Measurements from ENCODE around the gene COPS2. TPM values are rescaled to one million over a fixed set of nuclear protein-coding genes. Genes with fewer than 3 reads are reported as not detected.

COPS2 gene
- total and polyA plus RNA-seq, 10 donors = 21.0 to 58.4 (median 47.3) TPM

DNA sequence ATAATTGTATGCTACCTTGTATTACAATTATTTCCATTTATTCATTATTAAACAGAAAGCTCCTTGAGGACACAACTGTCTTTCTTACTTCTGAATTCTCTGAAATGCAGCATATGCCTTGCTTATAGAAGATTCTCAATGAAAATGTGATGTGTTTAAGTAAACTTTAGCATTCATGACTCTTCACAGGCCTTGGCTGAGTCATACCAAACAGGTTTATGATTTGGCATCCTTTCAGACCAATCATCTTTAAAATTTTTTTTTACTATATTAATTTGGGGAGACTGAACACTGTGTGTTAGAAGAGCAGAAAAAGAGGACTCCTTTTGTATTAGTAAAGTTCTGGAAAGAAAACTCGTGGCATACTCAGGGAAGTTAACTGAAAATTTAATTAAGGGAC lies 8.3 kb upstream of the COPS2 start:
- Histone ChIP-seq H3K36me3 (peaks cover 0 to 23% (median 11%) of the 10 kb centered on the region in 6 donors), H3K4me1 (peaks cover 0 to under 1% (median 0%) of the 10 kb centered on the region in 6 donors), H3K27ac (no peak overlapping the region), H3K4me3 (no peak overlapping the region), H3K27me3 (replicated peaks in 1 of 7) (no peaks in the 10 kb centered on the region), H3K9me3 (no peaks in the 10 kb centered on the region)
- no peak for TF ChIP-seq POLR2AphosphoS5 (IDR thresholded peaks at IDR 0.05)
- TF ChIP-seq POLR2A (IDR thresholded peaks at IDR 0.05) = no peak
- TF ChIP-seq, protein P1, sequence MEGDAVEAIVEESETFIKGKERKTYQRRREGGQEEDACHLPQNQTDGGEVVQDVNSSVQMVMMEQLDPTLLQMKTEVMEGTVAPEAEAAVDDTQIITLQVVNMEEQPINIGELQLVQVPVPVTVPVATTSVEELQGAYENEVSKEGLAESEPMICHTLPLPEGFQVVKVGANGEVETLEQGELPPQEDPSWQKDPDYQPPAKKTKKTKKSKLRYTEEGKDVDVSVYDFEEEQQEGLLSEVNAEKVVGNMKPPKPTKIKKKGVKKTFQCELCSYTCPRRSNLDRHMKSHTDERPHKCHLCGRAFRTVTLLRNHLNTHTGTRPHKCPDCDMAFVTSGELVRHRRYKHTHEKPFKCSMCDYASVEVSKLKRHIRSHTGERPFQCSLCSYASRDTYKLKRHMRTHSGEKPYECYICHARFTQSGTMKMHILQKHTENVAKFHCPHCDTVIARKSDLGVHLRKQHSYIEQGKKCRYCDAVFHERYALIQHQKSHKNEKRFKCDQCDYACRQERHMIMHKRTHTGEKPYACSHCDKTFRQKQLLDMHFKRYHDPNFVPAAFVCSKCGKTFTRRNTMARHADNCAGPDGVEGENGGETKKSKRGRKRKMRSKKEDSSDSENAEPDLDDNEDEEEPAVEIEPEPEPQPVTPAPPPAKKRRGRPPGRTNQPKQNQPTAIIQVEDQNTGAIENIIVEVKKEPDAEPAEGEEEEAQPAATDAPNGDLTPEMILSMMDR (IDR thresholded peaks at IDR 0.05 in 8 of 11, conservative IDR thresholded peaks at IDR 0.05 in 3 of 11) = no peak
- DNase-seq = no peak
- intact Hi-C loops (cut with DNase I; ENCODE audit: low total_unique reads) = no loop called here
- WGBS, 5 donors = 84 to 98% (median 93%) methylated on average over 1 of the region's 1 CpG

DNA sequence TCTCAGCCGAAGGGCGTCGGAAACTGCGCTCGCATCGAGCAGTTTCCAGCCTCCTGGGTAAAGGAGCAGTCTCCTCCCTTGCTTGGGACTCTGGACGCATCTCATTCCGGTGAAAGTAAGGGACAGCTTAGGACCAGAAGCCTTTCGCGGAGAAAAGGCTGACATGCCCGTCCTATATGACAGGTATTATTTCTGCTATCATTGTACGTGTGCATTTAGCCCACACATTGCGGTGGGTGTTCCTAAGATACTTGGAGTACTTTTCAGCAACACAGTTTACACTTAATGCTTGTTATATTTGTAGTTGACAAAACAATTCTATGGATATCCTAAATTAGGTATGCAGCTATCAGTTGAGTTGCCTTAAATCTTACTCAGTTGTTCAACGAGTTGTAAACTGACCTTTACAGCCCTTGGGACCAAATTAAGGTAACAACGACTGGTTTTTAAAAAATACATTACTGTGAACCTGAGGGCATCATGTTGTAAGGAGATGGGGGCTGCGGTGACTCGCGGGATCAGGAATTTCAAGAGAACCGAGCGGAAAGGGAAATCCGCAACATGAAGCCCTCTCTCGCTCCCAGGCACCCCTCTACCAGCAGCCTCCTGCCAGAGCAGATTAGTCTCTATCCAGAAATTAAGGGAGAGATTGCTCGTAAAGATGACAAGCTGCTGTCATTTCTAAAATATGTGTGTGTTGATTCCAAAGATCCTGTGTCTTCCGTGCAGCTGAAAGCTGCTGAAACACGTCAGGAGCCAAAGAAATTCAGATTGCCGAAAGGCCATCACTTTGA lies 632 bp upstream of the COPS2 start:
- no peaks in the 10 kb centered on the region for H3K27me3 ChIP-seq (replicated peaks in 1 of 7)
- peak overlapping the region; percentile 24 to 94 (median 90) for H3K27ac ChIP-seq
- intact Hi-C loops (cut with DNase I; ENCODE audit: low total_unique reads) = no loop called here
- peaks cover 0 to 3% (median 0%) of the 10 kb centered on the region in 6 donors for H3K36me3 ChIP-seq
- no peaks in the 10 kb centered on the region for H3K9me3 ChIP-seq
- 0 to 2% (median 1%) methylated on average over 26 of the region's 26 CpGs for WGBS, 5 donors
- DNase-seq = no peak
- TF ChIP-seq POLR2A (IDR thresholded peaks at IDR 0.05) (peak in 1 of 3 donors; percentile 22), POLR2AphosphoS5 (IDR thresholded peaks at IDR 0.05) (no peak)
- TF ChIP-seq, protein P1 (IDR thresholded peaks at IDR 0.05 in 8 of 11, conservative IDR thresholded peaks at IDR 0.05 in 3 of 11) = peak in 2 of 11 experiments; percentile 2 to 3
- H3K4me3 ChIP-seq = peak overlapping the region; percentile 77 to 99 (median 86)
- peaks cover 36 to 69% (median 51%) of the 10 kb centered on the region in 6 donors for H3K4me1 ChIP-seq

DNA sequence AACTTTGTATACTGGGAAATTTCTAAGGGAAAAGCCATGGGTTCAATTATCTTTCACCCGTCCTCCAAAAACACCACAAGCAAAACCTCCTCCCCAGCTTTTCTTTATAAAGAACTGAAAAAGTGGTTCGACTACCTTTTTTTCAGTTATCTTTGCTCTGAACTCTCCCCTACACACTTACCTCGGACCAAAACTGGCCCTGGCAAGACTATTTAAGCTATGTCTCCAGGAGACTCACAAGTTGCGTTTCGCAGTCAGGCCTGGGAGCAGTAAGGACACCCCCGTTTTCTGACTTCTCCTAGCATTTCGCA lies 645 bp downstream of the COPS2 start:
- DNase-seq = no peak
- H3K4me1 ChIP-seq = peaks cover 36 to 82% (median 61%) of the 10 kb centered on the region in 6 donors
- no peaks in the 10 kb centered on the region for H3K27me3 ChIP-seq (replicated peaks in 1 of 7)
- TF ChIP-seq POLR2AphosphoS5 (IDR thresholded peaks at IDR 0.05) (no peak), POLR2A (IDR thresholded peaks at IDR 0.05) (no peak)
- TF ChIP-seq, protein P1 (IDR thresholded peaks at IDR 0.05 in 8 of 11, conservative IDR thresholded peaks at IDR 0.05 in 3 of 11) = no peak
- no peaks in the 10 kb centered on the region for H3K9me3 ChIP-seq
- H3K27ac ChIP-seq = peak overlapping the region; percentile 59 to 94 (median 90)
- intact Hi-C loops (cut with DNase I; ENCODE audit: low total_unique reads) = no loop called here
- H3K36me3 ChIP-seq = peaks cover 0 to 6% (median 0%) of the 10 kb centered on the region in 6 donors
- WGBS, 5 donors = 0 to 2% (median 0%) methylated on average over 7 of the region's 7 CpGs
- peak overlapping the region; percentile 77 to 99 (median 86) for H3K4me3 ChIP-seq

DNA sequence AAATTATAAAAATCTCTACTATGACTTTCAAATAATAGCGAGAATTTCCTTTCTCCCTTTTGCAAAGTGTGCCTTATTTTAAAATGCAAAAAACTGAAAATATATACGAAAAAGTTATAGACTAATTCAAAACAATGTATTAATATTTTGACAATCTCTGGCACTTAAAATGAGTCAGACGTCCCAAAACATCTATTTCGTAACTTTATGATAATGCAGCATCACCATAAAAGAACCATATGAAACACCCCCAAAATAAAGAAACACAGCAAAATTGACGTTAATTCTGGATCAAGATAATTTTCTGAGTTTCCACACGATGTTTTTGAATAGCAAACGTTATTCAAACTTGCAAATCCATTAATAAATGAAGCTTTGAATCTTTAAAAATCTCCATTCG lies 1.0 kb downstream of the COPS2 start:
- Histone ChIP-seq H3K27me3 (replicated peaks in 1 of 7) (no peaks in the 10 kb centered on the region), H3K4me1 (peaks cover 36 to 86% (median 64%) of the 10 kb centered on the region in 6 donors), H3K9me3 (no peaks in the 10 kb centered on the region), H3K36me3 (peaks cover 0 to 6% (median 0%) of the 10 kb centered on the region in 6 donors), H3K27ac (peak overlapping the region in 5 of 8 donors; percentile 89 to 94 (median 91)), H3K4me3 (peak overlapping the region; percentile 77 to 99 (median 86))
- 22 to 31% (median 24%) methylated on average over 8 of the region's 8 CpGs for WGBS, 5 donors
- intact Hi-C loops (cut with DNase I; ENCODE audit: low total_unique reads) = no loop called here
- TF ChIP-seq POLR2A (IDR thresholded peaks at IDR 0.05) (no peak), POLR2AphosphoS5 (IDR thresholded peaks at IDR 0.05) (no peak)
- TF ChIP-seq, protein P1 (IDR thresholded peaks at IDR 0.05 in 8 of 11, conservative IDR thresholded peaks at IDR 0.05 in 3 of 11) = no peak
- DNase-seq = no peak

Data from spleen (tissue), 11 donors.